PC-3 (cell line): ENCODE data around the gene TXNDC5. TPM values are rescaled to one million over a fixed set of nuclear protein-coding genes. Genes with fewer than 3 reads are reported as not detected.
"Not testable (repeated sequence)": the region's sequence is repeated elsewhere in the genome, so short reads cannot be mapped to it uniquely, and the experiment has no call there.

Experiments used
- ATAC-seq: fragments of 200-7000 bp; cut with Tn5 transposase; 2 replicates; pipeline ENCODE4 v1.9.1; 2020; ENCODE audit warnings: mild to moderate bottlenecking, moderate library complexity
- BruUV-seq: library from RNA; stranded (reverse); fragments of 400-500 nt; replicated peaks from 2 replicates; lab custom pipeline; 2021; lab: Mats Ljungman, UMichigan
- CTCF ChIA-PET: fragments of 300-600 bp; sonication (Branson Sonifier 250); formaldehyde crosslinking; loops from one replicate; lab custom pipeline; 2022; ENCODE audit warnings: antibody characterized with exemption; lab: Charles Lee
- POLR2A ChIA-PET: fragments of 300-600 bp; sonication (Branson Sonifier 250); formaldehyde crosslinking; loops from one replicate; lab custom pipeline; 2022; ENCODE audit warnings: antibody characterized with exemption; ENCODE audit not compliant: unreplicated experiment; lab: Charles Lee
- DNase-seq: peaks from one replicate; pipeline ENCODE4 v3.0.0-alpha.2; 2015
- H2AFZ ChIP-seq: fragments of 300-600 bp; sonication (generic); 2 replicates; pipeline ENCODE4 v1.6.0; 2016; ENCODE audit warnings: antibody characterized with exemption, low read length
- H3F3A ChIP-seq: fragments of 300-600 bp; sonication (generic); one replicate; pipeline ENCODE4 v1.6.0; 2017; ENCODE audit warnings: antibody characterized with exemption, low read length, control low read depth, mild to moderate bottlenecking; ENCODE audit not compliant: unreplicated experiment
- H3K27ac ChIP-seq: fragments of 300-600 bp; sonication (generic); 2 replicates; pipeline ENCODE4 v1.5.1; 2016; ENCODE audit warnings: mild to moderate bottlenecking, low read length
- H3K27me3 ChIP-seq: fragments of 300-600 bp; sonication (generic); 2 replicates; pipeline ENCODE4 v1.6.1; 2016; ENCODE audit warnings: low read length, mixed read lengths
- H3K36me3 ChIP-seq: fragments of 300-600 bp; sonication (generic); 2 replicates; pipeline ENCODE4 v1.6.1; 2016; ENCODE audit warnings: low read depth, mixed run types, low read length, mixed read lengths
- H3K4me1 ChIP-seq: fragments of 300-600 bp; sonication (generic); 2 replicates; pipeline ENCODE4 v1.5.1; 2016; ENCODE audit warnings: low read length; ENCODE audit not compliant: insufficient read depth
- H3K4me2 ChIP-seq: fragments of 300-600 bp; sonication (generic); 2 replicates; pipeline ENCODE4 v1.6.0; 2016; ENCODE audit warnings: low read length
- H3K4me3 ChIP-seq: fragments of 300-600 bp; sonication (generic); 2 replicates; pipeline ENCODE4 v1.5.1; 2016; ENCODE audit warnings: mild to moderate bottlenecking, low read length, mixed read lengths
- H3K79me2 ChIP-seq: fragments of 300-600 bp; sonication (generic); 2 replicates; pipeline ENCODE4 v1.6.1; 2017; ENCODE audit warnings: low read length, mixed read lengths
- H3K9ac ChIP-seq: fragments of 300-600 bp; sonication (generic); 2 replicates; pipeline ENCODE4 v1.6.0; 2016; ENCODE audit warnings: mild to moderate bottlenecking, low read length
- H3K9me2 ChIP-seq: fragments of 300-600 bp; sonication (generic); replicated peaks from 2 replicates; pipeline ENCODE4 v1.6.1; 2016; ENCODE audit warnings: mixed run types, low read length, mixed read lengths
- H3K9me3 ChIP-seq: fragments of 300-600 bp; sonication (generic); 2 replicates; pipeline ENCODE4 v1.6.1; 2016; ENCODE audit warnings: low read length, mixed read lengths
- H4K20me1 ChIP-seq: fragments of 300-600 bp; sonication (generic); 2 replicates; pipeline ENCODE4 v1.6.1; 2016; ENCODE audit warnings: low read length, mixed read lengths
- CTCF ChIP-seq: fragments of 300-600 bp; sonication (generic); conservative IDR thresholded peaks from 2 replicates; pipeline ENCODE4 v1.5.1; 2017; ENCODE audit warnings: antibody characterized with exemption, low read depth, mild to moderate bottlenecking, low read length
- EZH2 ChIP-seq: fragments of 300-600 bp; sonication (generic); IDR thresholded peaks from one replicate; pipeline ENCODE4 v1.6.1; 2017; ENCODE audit warnings: antibody characterized with exemption, mild to moderate bottlenecking, low read length; ENCODE audit not compliant: unreplicated experiment
- EZH2phosphoT487 ChIP-seq: fragments of 300-600 bp; sonication (generic); IDR thresholded peaks from 2 replicates; pipeline ENCODE4 v1.6.1; 2018; ENCODE audit warnings: mild to moderate bottlenecking, antibody characterized with exemption, low read length, borderline replicate concordance
- intact Hi-C: fragments of 100-400 bp; cut with micrococcal nuclease; formaldehyde crosslinking; loops from 2 replicates; pipeline ENCODE4 v1.9.0; 2023
- total RNA-seq: library from RNA; depleted of rRNA; stranded (reverse); fragments of >200 nt; gene quantifications from 2 replicates; pipeline ENCODE4 v1.2.3, GENCODE V29; 2014

The TXNDC5 gene
- total RNA-seq, 1 experiment from 2014 or later, result 221 TPM

DNA sequence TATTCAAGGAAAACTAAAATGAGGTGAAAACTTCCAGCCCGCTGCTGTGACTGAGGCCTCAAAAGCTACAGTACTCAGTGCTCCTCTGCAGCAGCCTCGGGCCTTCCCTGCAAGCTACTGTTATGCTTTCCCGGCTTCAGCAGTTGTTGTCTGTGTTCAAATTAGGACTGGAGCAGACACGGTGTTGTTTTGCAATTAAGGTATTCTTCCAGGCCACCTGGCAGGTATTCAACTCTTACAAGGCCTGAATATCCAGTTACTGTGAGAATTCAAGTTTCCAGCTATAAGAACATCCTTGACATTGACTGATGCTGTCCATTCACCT is 10.7 kb downstream of the TXNDC5 start:
- no peak overlapping the region for H3K9ac ChIP-seq
- CTCF ChIA-PET, result interaction anchor here (0.6 kb wide), 1 partner anchor 107 kb away, joined by 3 read pairs; no protein-coding TSS in a partner anchor
- no peaks in the 10 kb centered on the region for H3F3A ChIP-seq
- no peak overlapping the region for H3K27ac ChIP-seq
- intact Hi-C loops, result no loop called here
- no TSS peak for BruUV-seq
- no peak overlapping the region for H3K4me2 ChIP-seq
- DNase-seq, result no peak
- POLR2A ChIA-PET, result interaction anchor here (0.5 kb wide), 1 partner anchor 202 kb away, joined by 20 read pairs; the partner anchor contains the start of gene EEF1E1
- peaks cover 75% of the 10 kb centered on the region for H3K36me3 ChIP-seq
- ATAC-seq, result no peak
- H3K4me1 ChIP-seq, result no peaks in the 10 kb centered on the region; the same call in 1 of the 2 replicates
- H3K79me2 ChIP-seq, result peaks cover 11% of the 10 kb centered on the region
- H3K4me3 ChIP-seq, result no peak overlapping the region
- H3K9me3 ChIP-seq, result no peaks in the 10 kb centered on the region
- no peaks in the 10 kb centered on the region for H3K27me3 ChIP-seq
- no peak overlapping the region for H2AFZ ChIP-seq
- no peaks in the 10 kb centered on the region for H3K9me2 ChIP-seq
- TF ChIP-seq CTCF (no peak), EZH2phosphoT487 (no peak), EZH2 (no peak)
- H4K20me1 ChIP-seq, result peaks cover 9% of the 10 kb centered on the region; the same call in 1 of the 2 replicates

DNA sequence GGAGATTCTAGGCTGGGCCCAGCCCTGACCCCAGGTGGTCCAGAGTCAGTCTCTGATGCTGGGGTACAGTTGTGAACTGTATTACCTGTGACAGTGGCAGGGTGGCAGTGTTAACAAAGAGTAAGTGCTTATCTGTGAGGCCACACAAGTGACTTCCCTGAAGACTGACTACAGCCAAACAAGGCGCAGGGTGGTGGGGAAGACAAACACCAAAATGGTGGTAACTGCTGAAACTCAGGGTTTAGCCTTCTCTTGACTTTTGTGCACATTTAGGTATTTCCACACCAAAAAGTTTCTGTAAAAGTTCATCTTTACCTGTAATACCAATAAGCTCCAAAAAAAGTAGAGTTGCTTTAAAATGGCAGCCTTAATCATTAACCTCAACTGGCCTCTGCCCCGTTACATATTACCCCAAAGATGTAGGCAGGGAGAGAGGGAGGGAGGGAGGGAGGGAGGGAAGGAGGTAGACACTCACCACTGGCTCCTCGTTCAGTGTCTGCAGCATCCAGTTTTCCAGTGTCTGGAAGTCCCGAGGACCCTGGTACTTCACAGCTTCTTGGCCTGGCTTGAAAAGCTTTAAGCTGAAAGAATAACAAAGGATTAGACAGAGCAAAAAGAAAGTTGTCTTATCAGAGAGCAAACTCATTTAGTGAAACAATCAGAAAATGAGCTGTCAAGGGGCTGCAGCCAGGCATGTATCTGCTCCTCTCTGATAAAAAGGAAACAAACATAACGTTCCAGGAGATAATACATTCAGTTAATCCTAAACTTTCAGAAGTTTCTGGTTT is 11.3 kb downstream of the TXNDC5 start:
- ChIA-PET CTCF (interaction anchor here (0.6 kb wide), 1 partner anchor 107 kb away, joined by 3 read pairs; no protein-coding TSS in a partner anchor), POLR2A (interaction anchor here (0.5 kb wide), 1 partner anchor 203 kb away, joined by 20 read pairs; the partner anchor contains the start of gene EEF1E1)
- no peak overlapping the region for H2AFZ ChIP-seq
- 0 out of 2 replicates have a peak, but pooled peaks cover 6% of the 10 kb centered on the region for H3K79me2 ChIP-seq
- no peak overlapping the region for H3K4me2 ChIP-seq
- no peak overlapping the region for H3K4me3 ChIP-seq
- H3K27me3 ChIP-seq, result no peaks in the 10 kb centered on the region
- no peak for TF ChIP-seq EZH2phosphoT487
- TF ChIP-seq EZH2, result no peak
- TF ChIP-seq CTCF, result peak; percentile 49; the same call in 1 of the 2 replicates
- H3K4me1 ChIP-seq, result no peaks in the 10 kb centered on the region; the same call in 1 of the 2 replicates
- H4K20me1 ChIP-seq, result peaks cover 4% of the 10 kb centered on the region; the same call in 1 of the 2 replicates
- DNase-seq (peak; percentile 24), ATAC-seq (0 out of 2 replicates have a peak, but pooled peaks have one; percentile 52)
- H3F3A ChIP-seq, result no peaks in the 10 kb centered on the region
- H3K9me2 ChIP-seq, result no peaks in the 10 kb centered on the region
- no peak overlapping the region for H3K27ac ChIP-seq
- no TSS peak for BruUV-seq
- intact Hi-C loops, result no loop called here
- H3K36me3 ChIP-seq, result peaks cover 75% of the 10 kb centered on the region
- H3K9ac ChIP-seq, result no peak overlapping the region
- no peaks in the 10 kb centered on the region for H3K9me3 ChIP-seq

DNA sequence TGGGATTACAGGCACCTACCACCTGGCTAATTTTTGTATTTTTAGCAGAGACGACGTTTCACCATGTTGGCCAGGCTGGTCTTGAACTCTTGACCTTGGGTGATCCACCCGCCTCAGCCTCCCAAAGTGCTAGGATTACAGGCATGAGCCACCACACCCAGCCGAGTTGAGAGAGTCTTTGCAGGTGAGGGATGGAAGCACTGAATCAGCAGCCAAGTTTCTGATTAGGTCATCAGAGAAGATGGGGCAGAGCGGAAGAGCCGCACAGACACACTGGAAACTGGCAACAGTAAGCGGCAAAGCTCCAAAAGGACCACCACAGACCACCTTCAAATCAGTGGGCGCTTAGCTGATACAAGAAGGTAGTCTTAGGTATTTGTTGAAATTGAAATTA is 12.4 kb downstream of the TXNDC5 start:
- H3K4me2 ChIP-seq, POLR2A ChIA-PET, H3K4me1 ChIP-seq, H3F3A ChIP-seq, H4K20me1 ChIP-seq, H3K27me3 ChIP-seq, H3K79me2 ChIP-seq, H3K4me3 ChIP-seq, ATAC-seq, BruUV-seq, CTCF ChIA-PET, intact Hi-C loops, H3K9ac ChIP-seq, H2AFZ ChIP-seq, H3K9me3 ChIP-seq, DNase-seq, H3K9me2 ChIP-seq, H3K27ac ChIP-seq: not testable (repeated sequence)
- peaks cover 75% of the 10 kb centered on the region for H3K36me3 ChIP-seq
